ENCODE data around the gene KCNS1. TPM values are rescaled to one million over a fixed set of nuclear protein-coding genes. Genes with fewer than 3 reads are reported as not detected.

KCNS1 gene
- total RNA-seq, 2 donors from 2014 or later: 0.18 to 1.5 TPM

DNA sequence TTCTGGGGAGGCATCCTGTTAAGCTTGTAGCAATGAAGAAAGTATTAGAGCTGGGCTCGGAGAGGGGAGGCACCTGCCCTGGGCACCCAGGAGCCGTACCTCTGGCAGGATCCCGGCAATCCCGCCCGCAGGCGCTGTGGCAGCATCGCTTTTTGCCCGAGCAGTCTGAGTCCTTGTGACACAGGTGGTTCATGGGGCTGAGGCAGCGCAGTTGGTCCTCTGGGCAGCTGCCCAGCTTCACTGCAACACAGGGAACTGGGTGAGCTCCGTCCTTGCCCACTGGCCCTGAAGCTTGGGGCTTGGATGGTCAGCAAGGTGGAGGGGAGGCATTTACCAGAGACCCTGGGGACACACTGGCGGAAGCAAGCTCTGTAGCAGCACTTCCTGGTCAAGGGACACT, 9.4 kb upstream of the KCNS1 start:
- WGBS, 2 experiments (ENCODE audit: insufficient coverage in 1 of 2, insufficient read length in 1 of 2): 95 to 100% methylated on average over 6 to 11 of the region's 11 CpGs
- no peak for DNase-seq
- no peaks in the 10 kb centered on the region for H3K4me1 ChIP-seq (ENCODE audit: control insufficient read depth, insufficient read depth, low read length)
- H3K27me3 Mint-ChIP-seq (ENCODE audit: insufficient read depth): no peaks in the 10 kb centered on the region
- no peaks in the 10 kb centered on the region for H3K4me1 Mint-ChIP-seq
- H3K4me3 ChIP-seq (ENCODE audit: low read length): no peak overlapping the region
- H3K27ac Mint-ChIP-seq: no peak overlapping the region
- no peak overlapping the region for H3K4me3 Mint-ChIP-seq
- no peak overlapping the region for H3K27ac ChIP-seq (ENCODE audit: low read depth, low read length)
- H3K36me3 ChIP-seq (ENCODE audit: control insufficient read depth, insufficient read depth, low read length): no peaks in the 10 kb centered on the region
- H3K27me3 ChIP-seq (ENCODE audit: control insufficient read depth, insufficient read depth, low read length, poor library complexity, severe bottlenecking): no peaks in the 10 kb centered on the region
- TF ChIP-seq, protein P1, sequence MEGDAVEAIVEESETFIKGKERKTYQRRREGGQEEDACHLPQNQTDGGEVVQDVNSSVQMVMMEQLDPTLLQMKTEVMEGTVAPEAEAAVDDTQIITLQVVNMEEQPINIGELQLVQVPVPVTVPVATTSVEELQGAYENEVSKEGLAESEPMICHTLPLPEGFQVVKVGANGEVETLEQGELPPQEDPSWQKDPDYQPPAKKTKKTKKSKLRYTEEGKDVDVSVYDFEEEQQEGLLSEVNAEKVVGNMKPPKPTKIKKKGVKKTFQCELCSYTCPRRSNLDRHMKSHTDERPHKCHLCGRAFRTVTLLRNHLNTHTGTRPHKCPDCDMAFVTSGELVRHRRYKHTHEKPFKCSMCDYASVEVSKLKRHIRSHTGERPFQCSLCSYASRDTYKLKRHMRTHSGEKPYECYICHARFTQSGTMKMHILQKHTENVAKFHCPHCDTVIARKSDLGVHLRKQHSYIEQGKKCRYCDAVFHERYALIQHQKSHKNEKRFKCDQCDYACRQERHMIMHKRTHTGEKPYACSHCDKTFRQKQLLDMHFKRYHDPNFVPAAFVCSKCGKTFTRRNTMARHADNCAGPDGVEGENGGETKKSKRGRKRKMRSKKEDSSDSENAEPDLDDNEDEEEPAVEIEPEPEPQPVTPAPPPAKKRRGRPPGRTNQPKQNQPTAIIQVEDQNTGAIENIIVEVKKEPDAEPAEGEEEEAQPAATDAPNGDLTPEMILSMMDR (conservative IDR thresholded peaks at IDR 0.05): no peak
- H3K9me3 Mint-ChIP-seq: no peaks in the 10 kb centered on the region
- H3K36me3 Mint-ChIP-seq (ENCODE audit: low read depth): no peaks in the 10 kb centered on the region
- no peak overlapping the region for H3K9ac ChIP-seq (ENCODE audit: extremely low read depth, low read length, poor library complexity, severe bottlenecking)
- H3K9me3 ChIP-seq (ENCODE audit: control insufficient read depth, low read length): no peaks in the 10 kb centered on the region

DNA sequence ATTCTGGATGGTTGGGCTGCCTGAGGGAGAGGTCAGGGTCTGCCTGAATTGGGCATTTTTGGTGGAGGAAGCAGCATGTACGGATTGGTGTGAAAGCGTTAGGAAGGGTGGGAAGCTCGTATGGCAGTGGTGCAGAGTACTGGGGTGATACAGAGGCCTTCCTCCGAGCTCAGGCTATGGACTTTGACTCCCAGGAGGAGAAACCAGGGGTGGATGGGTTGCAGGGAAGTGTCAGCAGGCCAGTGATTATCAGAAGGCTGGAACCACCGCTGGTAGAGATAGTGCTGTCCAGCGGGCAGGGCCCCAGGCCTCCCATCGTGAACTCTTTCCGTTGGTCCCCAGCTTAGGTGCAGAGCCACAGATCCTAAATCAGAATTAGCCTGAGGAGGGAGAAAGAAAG, 8.7 kb upstream of the KCNS1 start:
- Mint-ChIP-seq H3K9me3 (no peaks in the 10 kb centered on the region), H3K4me3 (no peak overlapping the region), H3K36me3 (ENCODE audit: low read depth) (no peaks in the 10 kb centered on the region), H3K27ac (no peak overlapping the region), H3K27me3 (ENCODE audit: insufficient read depth) (no peaks in the 10 kb centered on the region), H3K4me1 (no peaks in the 10 kb centered on the region)
- no peak overlapping the region for H3K4me3 ChIP-seq (ENCODE audit: low read length)
- no peaks in the 10 kb centered on the region for H3K27me3 ChIP-seq (ENCODE audit: control insufficient read depth, insufficient read depth, low read length, poor library complexity, severe bottlenecking)
- no peak for DNase-seq
- no peak overlapping the region for H3K9ac ChIP-seq (ENCODE audit: extremely low read depth, low read length, poor library complexity, severe bottlenecking)
- 75 to 91% methylated on average over 2 to 8 of the region's 8 CpGs for WGBS, 2 experiments (ENCODE audit: insufficient coverage in 1 of 2, insufficient read length in 1 of 2)
- no peaks in the 10 kb centered on the region for H3K36me3 ChIP-seq (ENCODE audit: control insufficient read depth, insufficient read depth, low read length)
- H3K9me3 ChIP-seq (ENCODE audit: control insufficient read depth, low read length): no peaks in the 10 kb centered on the region
- H3K27ac ChIP-seq (ENCODE audit: low read depth, low read length): no peak overlapping the region
- H3K4me1 ChIP-seq (ENCODE audit: control insufficient read depth, insufficient read depth, low read length): no peaks in the 10 kb centered on the region
- TF ChIP-seq, protein P1 (conservative IDR thresholded peaks at IDR 0.05): no peak

DNA sequence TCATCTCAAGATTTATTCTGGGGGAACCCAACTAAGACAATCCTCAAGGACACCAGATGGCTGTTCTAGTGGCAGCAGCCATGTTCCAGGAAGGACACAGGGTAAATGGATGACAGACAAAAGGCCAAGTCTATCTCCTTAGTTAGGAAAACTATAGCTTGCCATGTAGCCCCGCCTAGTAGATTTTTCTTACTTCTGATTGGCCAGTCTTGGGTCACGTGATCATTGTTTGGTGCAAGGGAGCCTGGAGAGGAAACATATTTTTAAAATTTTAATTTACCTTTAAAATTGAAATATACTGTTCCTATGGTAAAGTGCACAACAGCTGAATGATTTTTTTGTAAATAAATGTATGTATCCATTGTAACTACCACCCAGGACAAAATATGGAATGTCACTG, 4.4 kb upstream of the KCNS1 start:
- no peak for DNase-seq
- Mint-ChIP-seq H3K9me3 (no peaks in the 10 kb centered on the region), H3K4me3 (no peak overlapping the region), H3K4me1 (peaks cover 6% of the 10 kb centered on the region), H3K36me3 (ENCODE audit: low read depth) (no peaks in the 10 kb centered on the region), H3K27me3 (ENCODE audit: insufficient read depth) (peaks cover 7% of the 10 kb centered on the region), H3K27ac (no peak overlapping the region)
- Histone ChIP-seq H3K27ac (ENCODE audit: low read depth, low read length) (no peak overlapping the region), H3K9ac (ENCODE audit: extremely low read depth, low read length, poor library complexity, severe bottlenecking) (no peak overlapping the region), H3K36me3 (ENCODE audit: control insufficient read depth, insufficient read depth, low read length) (no peaks in the 10 kb centered on the region), H3K9me3 (ENCODE audit: control insufficient read depth, low read length) (no peaks in the 10 kb centered on the region), H3K4me1 (ENCODE audit: control insufficient read depth, insufficient read depth, low read length) (no peaks in the 10 kb centered on the region), H3K27me3 (ENCODE audit: control insufficient read depth, insufficient read depth, low read length, poor library complexity, severe bottlenecking) (peaks cover 11% of the 10 kb centered on the region), H3K4me3 (ENCODE audit: low read length) (no peak overlapping the region)
- WGBS, 2 experiments (ENCODE audit: insufficient coverage in 1 of 2, insufficient read length in 1 of 2): 71 to 95% methylated on average over 1 to 2 of the region's 2 CpGs
- TF ChIP-seq, protein P1 (conservative IDR thresholded peaks at IDR 0.05): no peak

All from endodermal cell (in vitro differentiated cells).